ENCODE measurements around the gene WHRN. TPM values are rescaled to one million over a fixed set of nuclear protein-coding genes. Genes with fewer than 3 reads are reported as not detected.

Gene WHRN
- total RNA-seq, 1 experiment from 2014 or later, result 24.3 TPM

- ChIA-PET POLR2A (interaction anchor here (0.7 kb wide), 1 partner anchor 45 kb away, joined by 3 read pairs; no protein-coding TSS in a partner anchor), CTCF (interaction anchor here (0.7 to 1.0 kb wide), 5 partner anchors 13 to 293 kb away, joined by 3 to 9 read pairs (median 3); no protein-coding TSS in a partner anchor)
- ATAC-seq (no peak), DNase-seq (ENCODE audit: low spot score) (no peak)
- Mint-ChIP-seq H3K27me3 (ENCODE audit: low read depth) (no peaks in the 10 kb centered on the region), H3K36me3 (no peaks in the 10 kb centered on the region), H3K27ac (no peak overlapping the region), H3K9me3 (no peaks in the 10 kb centered on the region), H3K4me1 (peaks cover 57% of the 10 kb centered on the region), H3K4me3 (no peak overlapping the region)
- no peak for TF ChIP-seq ZNF317 (CRISPR knock-in tag; IDR thresholded peaks at IDR 0.05; ENCODE audit: borderline replicate concordance, low read depth)
- no peak for TF ChIP-seq ATF1 (CRISPR knock-in tag; IDR thresholded peaks at IDR 0.05)
- TF ChIP-seq CREB1 (CRISPR knock-in tag; IDR thresholded peaks at IDR 0.05), result no peak
- no peak for TF ChIP-seq ERG (CRISPR knock-in tag; IDR thresholded peaks at IDR 0.05)
- no peak for TF ChIP-seq AR (CRISPR knock-in tag; IDR thresholded peaks at IDR 0.05)
- TF ChIP-seq PRDM15 (CRISPR knock-in tag; IDR thresholded peaks at IDR 0.05), result no peak
- TF ChIP-seq PREB (CRISPR knock-in tag; IDR thresholded peaks at IDR 0.05; ENCODE audit: borderline replicate concordance), result no peak
- TF ChIP-seq CBFB (CRISPR knock-in tag; IDR thresholded peaks at IDR 0.05; ENCODE audit: low read depth), result no peak
- TF ChIP-seq MYBL2 (CRISPR knock-in tag; IDR thresholded peaks at IDR 0.05), result no peak
- no peak for TF ChIP-seq USF2 (CRISPR knock-in tag; IDR thresholded peaks at IDR 0.05)
- TF ChIP-seq ATF6 (CRISPR knock-in tag; IDR thresholded peaks at IDR 0.05), result no peak
- no peak for TF ChIP-seq MLX (CRISPR knock-in tag; IDR thresholded peaks at IDR 0.05)
- TF ChIP-seq ZNF512 (CRISPR knock-in tag; IDR thresholded peaks at IDR 0.05; ENCODE audit: borderline replicate concordance), result no peak
- no peak for TF ChIP-seq SMAD3 (CRISPR knock-in tag; IDR thresholded peaks at IDR 0.05; ENCODE audit: borderline replicate concordance)
- TF ChIP-seq ZSCAN18 (CRISPR knock-in tag; IDR thresholded peaks at IDR 0.05), result no peak
These were observed 112.5 kb downstream of the WHRN start for GRCh38 chr9:114392749-114393112.
